ENCODE measurements around the gene SLC25A44.

The SLC25A44 gene

DNA sequence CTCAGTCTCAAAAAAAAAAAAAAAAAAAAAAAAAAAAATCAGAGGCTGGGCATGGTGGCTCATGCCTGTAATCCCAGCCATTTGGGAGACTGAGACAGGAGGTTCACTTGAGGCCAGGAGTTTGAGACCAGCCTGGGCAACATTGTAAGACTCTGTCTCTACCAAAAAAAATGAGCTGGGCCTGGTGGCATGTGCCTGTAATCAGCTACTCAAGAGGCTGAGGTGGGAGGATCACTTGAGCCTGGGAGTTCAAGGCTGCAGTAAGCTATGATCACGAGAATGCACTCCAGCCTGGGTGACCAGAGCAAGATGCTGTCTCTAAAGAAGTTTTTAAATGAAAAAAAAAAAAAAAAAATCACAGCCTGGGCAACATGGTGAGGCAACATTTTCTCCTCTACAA lies 30.2 kb upstream of the SLC25A44 start:
- no peak overlapping the region for H3K4me3 ChIP-seq (ENCODE audit: low read length)
- no peak for DNase-seq (ENCODE audit: low read depth)
- TF ChIP-seq, protein P1, sequence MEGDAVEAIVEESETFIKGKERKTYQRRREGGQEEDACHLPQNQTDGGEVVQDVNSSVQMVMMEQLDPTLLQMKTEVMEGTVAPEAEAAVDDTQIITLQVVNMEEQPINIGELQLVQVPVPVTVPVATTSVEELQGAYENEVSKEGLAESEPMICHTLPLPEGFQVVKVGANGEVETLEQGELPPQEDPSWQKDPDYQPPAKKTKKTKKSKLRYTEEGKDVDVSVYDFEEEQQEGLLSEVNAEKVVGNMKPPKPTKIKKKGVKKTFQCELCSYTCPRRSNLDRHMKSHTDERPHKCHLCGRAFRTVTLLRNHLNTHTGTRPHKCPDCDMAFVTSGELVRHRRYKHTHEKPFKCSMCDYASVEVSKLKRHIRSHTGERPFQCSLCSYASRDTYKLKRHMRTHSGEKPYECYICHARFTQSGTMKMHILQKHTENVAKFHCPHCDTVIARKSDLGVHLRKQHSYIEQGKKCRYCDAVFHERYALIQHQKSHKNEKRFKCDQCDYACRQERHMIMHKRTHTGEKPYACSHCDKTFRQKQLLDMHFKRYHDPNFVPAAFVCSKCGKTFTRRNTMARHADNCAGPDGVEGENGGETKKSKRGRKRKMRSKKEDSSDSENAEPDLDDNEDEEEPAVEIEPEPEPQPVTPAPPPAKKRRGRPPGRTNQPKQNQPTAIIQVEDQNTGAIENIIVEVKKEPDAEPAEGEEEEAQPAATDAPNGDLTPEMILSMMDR (conservative IDR thresholded peaks at IDR 0.05; ENCODE audit: low read depth, low read length): no peak

DNA sequence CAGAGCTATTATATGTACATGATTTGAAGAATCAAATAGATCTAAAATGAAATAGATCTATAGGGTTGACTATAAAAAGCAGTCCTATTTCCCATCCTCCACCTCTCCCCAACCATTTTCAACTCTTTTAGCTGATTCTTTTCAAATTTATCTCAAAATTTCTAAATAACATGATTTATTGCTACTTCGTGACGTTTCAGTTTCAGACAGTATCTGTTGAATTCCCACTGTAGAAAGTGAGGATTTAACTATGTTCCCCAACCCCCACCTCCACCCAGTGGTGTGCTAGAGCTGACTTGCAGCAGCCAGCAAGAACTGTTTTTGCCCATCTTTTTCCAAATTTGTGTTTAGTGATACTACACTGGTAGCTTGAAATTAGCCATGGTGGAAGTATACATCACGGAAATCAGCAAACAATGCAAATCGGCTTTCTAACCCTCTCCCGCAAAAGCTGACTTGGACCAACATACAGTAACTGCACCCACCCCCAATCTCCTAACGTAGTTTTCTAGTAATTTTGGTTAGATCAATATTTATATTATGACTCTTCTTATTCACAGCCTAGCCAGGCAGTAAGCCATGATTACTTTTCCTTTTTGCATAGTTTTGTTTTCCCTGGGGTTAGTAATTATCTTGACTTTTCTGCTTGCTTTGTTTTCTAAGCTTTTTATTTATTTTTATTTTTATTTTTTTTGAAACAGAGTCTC lies 29.6 kb upstream of the SLC25A44 start:
- DNase-seq (ENCODE audit: low read depth): no peak
- H3K4me3 ChIP-seq (ENCODE audit: low read length): no peak overlapping the region
- TF ChIP-seq, protein P1 (conservative IDR thresholded peaks at IDR 0.05; ENCODE audit: low read depth, low read length): no peak

DNA sequence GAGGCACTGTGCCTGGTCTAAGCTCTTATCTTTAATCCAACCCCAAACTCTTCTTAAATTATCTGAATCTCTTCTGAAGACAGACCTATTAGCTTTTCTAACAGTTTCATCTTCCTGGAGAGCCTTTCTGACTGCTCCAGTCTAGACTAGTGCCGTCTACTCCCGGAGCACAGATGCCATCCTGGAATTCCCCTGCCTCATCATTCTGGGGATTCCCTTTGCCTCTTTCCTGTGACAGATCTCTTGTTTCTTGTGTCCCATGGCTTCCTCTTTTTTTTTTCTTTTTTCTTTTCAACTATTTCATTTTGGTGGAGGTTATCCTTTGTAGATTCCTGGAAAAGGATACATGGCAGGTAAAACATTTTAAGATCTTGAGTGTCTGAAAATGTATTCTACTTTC lies 28.8 kb upstream of the SLC25A44 start:
- no peak for DNase-seq (ENCODE audit: low read depth)
- no peak overlapping the region for H3K4me3 ChIP-seq (ENCODE audit: low read length)
- TF ChIP-seq, protein P1 (conservative IDR thresholded peaks at IDR 0.05; ENCODE audit: low read depth, low read length): no peak

DNA sequence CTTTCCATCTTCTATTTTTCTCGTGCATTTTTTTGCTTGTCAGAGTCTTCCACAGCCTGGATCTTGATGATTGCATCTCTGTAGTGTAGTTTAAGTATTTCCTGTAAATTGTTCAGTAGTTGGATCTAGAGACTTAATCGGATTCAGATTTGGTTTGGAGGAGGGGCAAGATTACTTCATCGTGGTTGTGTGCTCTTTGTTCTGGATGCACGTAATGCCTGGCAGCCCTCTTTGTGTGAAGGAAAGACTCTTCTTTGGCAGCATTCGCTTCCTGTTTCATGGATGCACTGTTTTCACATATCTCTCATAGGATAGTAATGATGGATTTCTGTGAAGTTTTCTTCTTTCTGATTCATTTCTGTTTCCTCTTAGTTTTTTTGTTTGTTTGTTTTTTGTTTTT lies 26.4 kb upstream of the SLC25A44 start:
- H3K4me3 ChIP-seq (ENCODE audit: low read length): no peak overlapping the region
- no peak for DNase-seq (ENCODE audit: low read depth)
- TF ChIP-seq, protein P1 (conservative IDR thresholded peaks at IDR 0.05; ENCODE audit: low read depth, low read length): no peak

DNA sequence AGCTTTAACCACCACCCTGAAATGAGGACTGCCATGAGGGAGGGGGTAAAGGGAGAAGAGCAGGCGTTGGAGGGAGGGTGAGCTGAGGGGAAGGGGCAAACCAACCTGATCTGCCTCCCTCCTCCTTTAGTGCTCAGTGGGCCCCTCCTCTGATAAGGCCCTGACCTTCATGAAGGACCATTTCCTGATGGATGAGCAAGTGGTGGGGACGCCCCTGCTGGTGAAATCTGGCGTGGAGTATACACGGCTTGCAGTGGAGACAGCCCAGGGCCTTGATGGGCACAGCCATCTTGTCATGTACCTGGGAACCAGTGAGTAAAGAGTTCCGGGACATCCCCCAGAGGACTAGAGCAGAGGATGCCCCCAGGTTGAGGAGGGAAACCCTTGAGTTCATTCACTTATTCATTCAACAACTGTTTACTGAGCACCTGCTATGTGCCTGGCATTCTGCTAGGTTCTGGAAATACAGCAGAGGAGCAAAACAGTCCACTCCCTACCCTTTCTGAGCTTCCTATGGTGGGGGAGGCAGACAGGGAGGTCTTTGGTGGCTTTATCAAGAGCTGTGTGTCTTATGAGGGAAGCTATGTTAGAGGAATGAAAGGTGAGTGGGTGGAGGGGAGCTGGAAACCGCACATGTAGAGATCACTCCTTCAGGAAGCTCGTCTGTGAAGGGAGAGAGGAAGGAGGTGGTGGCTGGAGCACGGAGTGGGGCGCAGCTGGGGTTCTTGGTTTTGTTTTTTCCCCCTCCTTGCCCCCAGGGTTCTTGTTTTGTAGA lies 21.0 kb upstream of the SLC25A44 start:
- no peak overlapping the region for H3K4me3 ChIP-seq (ENCODE audit: low read length)
- no peak for DNase-seq (ENCODE audit: low read depth)
- TF ChIP-seq, protein P1 (conservative IDR thresholded peaks at IDR 0.05; ENCODE audit: low read depth, low read length): no peak

DNA sequence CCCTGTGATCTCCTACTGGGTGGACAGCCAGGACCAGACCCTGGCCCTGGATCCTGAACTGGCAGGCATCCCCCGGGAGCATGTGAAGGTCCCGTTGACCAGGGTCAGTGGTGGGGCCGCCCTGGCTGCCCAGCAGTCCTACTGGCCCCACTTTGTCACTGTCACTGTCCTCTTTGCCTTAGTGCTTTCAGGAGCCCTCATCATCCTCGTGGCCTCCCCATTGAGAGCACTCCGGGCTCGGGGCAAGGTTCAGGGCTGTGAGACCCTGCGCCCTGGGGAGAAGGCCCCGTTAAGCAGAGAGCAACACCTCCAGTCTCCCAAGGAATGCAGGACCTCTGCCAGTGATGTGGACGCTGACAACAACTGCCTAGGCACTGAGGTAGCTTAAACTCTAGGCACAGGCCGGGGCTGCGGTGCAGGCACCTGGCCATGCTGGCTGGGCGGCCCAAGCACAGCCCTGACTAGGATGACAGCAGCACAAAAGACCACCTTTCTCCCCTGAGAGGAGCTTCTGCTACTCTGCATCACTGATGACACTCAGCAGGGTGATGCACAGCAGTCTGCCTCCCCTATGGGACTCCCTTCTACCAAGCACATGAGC lies 17.2 kb upstream of the SLC25A44 start:
- DNase-seq (ENCODE audit: low read depth): no peak
- TF ChIP-seq, protein P1 (conservative IDR thresholded peaks at IDR 0.05; ENCODE audit: low read depth, low read length): no peak
- H3K4me3 ChIP-seq (ENCODE audit: low read length): no peak overlapping the region

Data from retinal pigment epithelial cell (primary cell).